Hematopoietic multipotent progenitor cell treated with erythropoietin and hydrocortisone succinate and interleukin-3 and kit ligand, for 15 days (in vitro differentiated cells): Measurements from ENCODE around the gene CA6.
A peak's percentile ranks its signal among the peaks of the same experiment; 100 is the strongest.
"Not testable (repeated sequence)": the region's sequence is repeated elsewhere in the genome, so short reads cannot be mapped to it uniquely, and the experiment has no call there.

Experiments used
- DNase-seq: peaks from one replicate; pipeline ENCODE4 v3.0.0-alpha.2; 2015; ENCODE audit warnings: low spot score

Gene CA6

DNA sequence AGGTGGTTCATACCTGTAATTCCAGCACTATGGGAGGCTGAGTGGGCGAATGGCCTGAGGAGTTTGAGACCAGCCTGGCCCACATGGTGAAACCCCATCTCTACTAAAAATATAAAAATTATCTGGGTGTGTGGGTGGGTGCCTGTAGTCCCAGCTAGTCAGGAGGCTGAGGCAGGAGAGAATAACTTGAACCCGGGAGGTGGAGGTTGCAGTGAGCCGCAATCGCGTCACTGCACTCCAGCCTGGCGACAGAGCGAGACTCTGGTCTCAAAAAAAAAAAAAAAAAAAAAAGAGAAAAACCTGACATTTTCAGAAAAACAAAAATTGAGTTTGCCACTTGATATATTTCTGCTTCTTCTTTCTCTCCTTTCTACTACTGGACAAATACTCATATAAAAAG lies 24.3 kb downstream of the CA6 start:
- no peak for DNase-seq

GRCh38 chr1:8970870-8971337 lies 25.2 kb downstream of the CA6 start:
- no peak for DNase-seq

DNA sequence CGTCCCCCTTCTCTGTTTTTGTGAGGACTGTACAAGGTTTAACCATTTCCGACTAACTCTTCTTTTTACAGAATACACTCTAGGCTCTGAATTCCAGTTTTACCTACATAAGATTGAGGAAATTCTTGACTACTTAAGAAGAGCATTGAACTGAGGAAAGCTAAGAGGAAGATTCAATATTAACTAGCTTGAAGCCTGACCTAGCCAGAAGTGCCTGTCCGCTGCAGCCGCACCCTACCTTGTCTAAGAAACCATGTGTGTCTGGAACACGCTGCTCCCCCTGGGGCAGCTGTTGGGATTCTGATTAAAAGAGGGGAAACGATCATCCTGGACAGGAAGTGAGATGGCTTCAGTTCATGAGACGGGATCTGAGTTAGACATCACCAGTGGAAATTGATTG lies 28.9 kb downstream of the CA6 start:
- no peak for DNase-seq

DNA sequence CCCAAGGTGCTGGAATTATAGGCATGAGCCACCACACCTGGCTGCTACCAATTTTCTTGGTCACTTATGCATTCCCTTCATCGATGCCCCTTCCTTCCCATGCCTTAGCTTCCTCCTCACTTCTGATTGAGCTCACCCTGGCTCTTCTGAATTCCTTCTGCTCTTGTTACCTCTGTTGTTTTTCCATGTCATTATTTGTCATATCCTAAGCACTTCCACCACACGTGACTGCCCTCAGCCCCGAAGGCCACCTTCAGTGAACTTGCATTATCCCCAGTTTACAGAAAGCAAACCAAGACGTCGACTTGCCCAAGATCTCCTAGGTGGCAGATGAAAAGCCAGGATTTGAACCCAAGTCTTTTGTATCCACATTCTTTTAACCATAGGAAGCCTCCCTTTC lies 30.7 kb downstream of the CA6 start:
- no peak for DNase-seq

- DNase-seq, result no peak
Measured at GRCh38 chr1:8976896-8977450, 31.3 kb downstream of the CA6 start.

DNA sequence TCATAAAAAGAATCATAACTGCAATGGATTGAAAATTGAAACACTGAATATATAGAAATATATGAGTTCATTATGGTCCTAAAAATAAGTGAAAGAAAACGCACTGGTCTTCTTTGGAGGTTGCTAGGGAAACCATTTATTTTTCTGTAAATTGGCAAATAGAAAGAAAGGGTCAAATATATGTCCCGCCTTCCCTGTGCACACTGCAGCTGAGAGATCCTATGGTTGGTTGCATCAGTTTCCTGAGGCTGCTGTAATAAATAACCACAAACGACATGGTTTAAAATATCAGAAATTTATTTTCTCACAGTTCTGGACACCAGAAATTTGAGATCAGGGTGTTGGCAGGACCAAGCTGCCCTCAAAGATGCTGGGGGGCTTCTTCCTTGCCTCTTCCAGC lies 35.0 kb downstream of the CA6 start:
- DNase-seq, result no peak

DNA sequence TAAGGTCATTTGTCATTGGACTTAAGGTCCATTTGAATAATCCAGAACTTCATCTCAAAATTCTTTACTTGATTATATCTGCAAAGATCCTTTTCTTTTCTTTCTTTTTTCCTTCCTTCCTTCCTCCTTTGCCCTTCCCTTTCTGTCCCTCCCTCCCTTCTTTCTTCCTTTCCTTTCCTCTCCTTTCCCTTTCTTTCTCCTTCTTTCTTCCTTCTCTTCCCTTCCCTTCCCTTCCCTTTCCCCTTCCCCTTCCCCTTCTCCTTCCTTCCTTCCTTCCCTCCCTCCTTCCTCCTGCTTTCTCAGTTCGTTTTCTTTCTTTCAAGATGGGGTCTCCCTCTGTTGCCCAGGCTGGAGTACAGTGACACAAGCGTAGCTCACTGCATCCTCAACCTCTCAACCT lies 35.5 kb downstream of the CA6 start:
- DNase-seq, result no peak

DNA sequence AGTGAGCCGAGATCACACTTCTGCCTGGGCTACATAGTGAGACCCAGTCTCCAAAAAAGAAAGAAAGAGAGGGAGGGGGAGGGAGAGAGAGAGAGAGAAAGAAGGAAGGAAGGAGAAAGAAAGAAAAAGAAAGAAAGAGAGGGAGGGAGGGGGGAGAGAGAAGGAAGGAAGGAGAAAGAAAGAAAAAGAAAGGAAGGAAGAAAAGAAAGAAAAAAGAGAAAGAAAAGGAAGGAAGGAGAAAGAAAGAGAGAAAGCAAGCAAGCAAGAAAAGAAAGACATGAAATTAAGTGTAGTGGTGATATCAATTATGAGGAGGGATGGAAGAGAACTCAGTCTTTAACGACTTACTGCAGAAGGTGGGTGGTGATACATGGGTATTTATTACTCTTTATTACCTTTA lies 38.5 kb downstream of the CA6 start:
- DNase-seq, result no peak

- DNase-seq, result no peak
Measured at GRCh38 chr1:8984990-8985389, 39.3 kb downstream of the CA6 start.

DNA sequence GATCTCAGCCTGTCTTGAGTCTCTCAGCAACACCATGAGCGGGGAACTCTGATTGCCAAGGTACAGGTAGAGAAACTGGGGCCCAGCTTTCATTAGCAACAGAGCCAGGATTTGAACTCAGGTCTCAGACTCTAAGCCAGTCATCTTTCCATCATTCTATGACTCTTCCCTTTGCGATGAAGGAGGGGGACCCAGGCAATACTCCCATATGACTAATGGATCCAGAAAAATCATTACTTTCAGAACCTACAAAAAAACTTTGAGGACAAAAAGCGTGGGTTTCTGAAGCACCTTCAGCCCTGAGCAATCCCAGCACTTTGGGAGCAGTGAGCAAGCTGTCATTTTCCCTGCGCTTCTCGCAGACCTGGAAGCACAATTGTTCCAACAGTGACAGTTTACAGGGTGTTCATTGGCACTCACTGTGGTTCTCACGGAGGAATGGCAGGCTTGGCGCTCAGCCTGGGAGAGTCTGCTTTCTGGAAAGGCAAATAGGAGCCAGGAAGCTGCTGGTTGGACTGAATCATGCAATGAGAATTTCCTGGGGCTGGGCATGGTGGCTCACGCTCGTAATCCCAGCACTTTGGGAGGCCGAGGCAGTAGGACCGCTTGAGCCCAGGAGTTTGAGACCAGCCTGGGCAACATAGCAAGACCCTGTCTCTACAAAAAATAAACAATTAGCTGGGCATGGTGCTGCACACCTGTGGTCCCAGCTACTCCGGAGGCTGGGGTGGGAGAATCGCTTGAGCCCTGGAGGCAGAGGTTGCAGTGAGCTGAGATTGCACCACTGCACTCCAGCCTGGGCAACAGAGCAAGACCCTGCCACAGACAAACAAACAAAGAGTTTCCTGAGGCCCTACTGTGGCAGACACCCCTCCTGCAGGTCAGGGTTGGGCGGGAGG lies 40.5 kb downstream of the CA6 start:
- DNase-seq, result no peak

- DNase-seq, result no peak
Measured at GRCh38 chr1:8986814-8987190, 41.1 kb downstream of the CA6 start.

GRCh38 chr1:8987881-8988617 lies 42.4 kb downstream of the CA6 start:
- peak; percentile 24 for DNase-seq

DNA sequence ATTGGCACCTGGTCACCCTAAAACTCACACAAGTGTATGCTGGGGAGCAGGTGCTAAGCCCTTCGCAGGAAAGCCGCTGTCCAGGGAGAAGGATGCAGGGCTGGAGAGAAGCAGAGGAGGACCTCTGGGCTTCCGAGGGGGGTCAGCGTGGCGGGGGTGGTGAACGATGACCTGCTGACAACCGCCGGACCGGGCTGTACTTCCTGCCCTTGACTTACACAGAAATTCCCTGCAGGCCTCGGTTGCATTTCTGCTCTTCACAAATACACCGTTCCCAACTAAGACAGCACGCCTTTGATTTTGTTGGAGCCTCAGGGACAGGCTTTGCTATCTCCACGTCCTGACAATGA lies 42.9 kb downstream of the CA6 start:
- DNase-seq, result no peak

DNA sequence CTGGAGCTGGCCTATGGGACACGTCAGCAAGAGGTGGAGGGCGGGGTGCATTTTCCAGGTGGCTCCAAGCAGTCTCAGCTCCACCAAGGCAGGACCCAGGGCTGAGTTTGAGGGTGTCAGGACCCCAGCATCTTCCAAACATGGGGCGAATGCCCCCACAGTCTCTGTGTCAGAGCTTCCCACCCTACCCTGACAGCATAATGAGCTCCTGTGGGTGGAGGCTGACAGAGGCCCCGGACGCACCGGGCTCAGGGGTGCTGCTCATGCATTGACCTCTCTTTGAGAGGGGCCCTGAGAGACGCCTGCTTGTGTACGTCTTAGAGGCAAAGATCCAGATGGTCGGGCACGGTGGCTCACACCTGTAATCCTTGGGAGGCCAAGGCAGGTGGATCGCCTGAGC lies 43.4 kb downstream of the CA6 start:
- no peak for DNase-seq

- DNase-seq, result no peak
Measured at GRCh38 chr1:8989821-8990220, 44.2 kb downstream of the CA6 start.

DNA sequence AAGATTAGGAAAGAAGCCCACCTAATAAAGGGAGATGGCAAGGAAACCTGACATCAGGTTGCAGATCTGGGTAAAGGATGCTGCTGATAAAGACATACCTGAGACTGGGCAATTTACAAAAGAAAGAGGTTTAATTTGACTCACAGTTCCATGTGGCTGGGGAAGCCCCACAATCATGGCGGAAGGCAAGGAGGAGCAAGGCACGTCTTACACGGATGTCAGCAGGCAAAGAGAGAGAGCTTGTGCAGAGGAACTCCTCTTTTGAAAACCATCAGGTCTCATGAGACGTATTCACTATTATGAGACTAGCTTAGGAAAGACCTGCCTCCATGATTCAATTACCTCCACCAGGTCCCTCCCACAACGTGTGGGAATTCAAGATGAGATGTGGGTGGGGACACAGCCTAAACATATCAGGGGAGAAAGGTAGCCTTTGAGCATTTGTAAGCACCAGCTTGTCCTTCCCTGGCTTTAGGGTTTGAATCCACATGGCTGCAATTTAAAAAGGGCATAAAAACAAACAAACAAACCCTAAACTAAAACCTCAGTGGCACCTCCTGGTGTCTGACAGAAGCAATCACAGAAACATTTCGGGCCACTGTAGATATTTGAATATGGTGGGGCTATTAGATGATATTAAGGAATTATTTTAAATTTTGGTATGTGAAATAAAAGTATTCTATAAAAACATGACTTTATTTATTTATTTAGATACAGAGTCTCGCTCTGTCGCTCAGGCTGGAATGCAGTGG lies 47.4 kb downstream of the CA6 start:
- no peak for DNase-seq

- DNase-seq, result not testable (repeated sequence)
Measured at GRCh38 chr1:8993962-8994675, 48.5 kb downstream of the CA6 start.

- DNase-seq, result not testable (repeated sequence)
Measured at GRCh38 chr1:9001534-9002214, 56.0 kb downstream of the CA6 start.

- not testable (repeated sequence) for DNase-seq
Measured at GRCh38 chr1:9002215-9002560, 56.5 kb downstream of the CA6 start.

GRCh38 chr1:9004031-9004699 lies 58.5 kb downstream of the CA6 start:
- no peak for DNase-seq
